GM12865 (cell line): ENCODE measurements around the gene PLEKHG5.
A peak's percentile ranks its signal among the peaks of the same experiment; 100 is the strongest.
"Not testable (repeated sequence)": the region's sequence is repeated elsewhere in the genome, so short reads cannot be mapped to it uniquely, and the experiment has no call there.

ENCODE experiments used
- DNase-seq: peaks from one replicate; pipeline ENCODE4 v3.0.0; 2010; ENCODE audit warnings: low read depth
- H3K4me3 ChIP-seq: 2 replicates; pipeline ENCODE4 v1.5.1; 2011; ENCODE audit warnings: mild to moderate bottlenecking, low read depth, low read length, control low read depth
- TF ChIP-seq, protein P1 (sequence below): IDR thresholded peaks from 2 replicates; pipeline ENCODE4 v1.5.1; 2011; ENCODE audit warnings: low read length, control low read depth, low read depth, inconsistent platforms; ENCODE audit not compliant: insufficient read depth; ENCODE audit errors: missing control alignments

The PLEKHG5 gene

DNA sequence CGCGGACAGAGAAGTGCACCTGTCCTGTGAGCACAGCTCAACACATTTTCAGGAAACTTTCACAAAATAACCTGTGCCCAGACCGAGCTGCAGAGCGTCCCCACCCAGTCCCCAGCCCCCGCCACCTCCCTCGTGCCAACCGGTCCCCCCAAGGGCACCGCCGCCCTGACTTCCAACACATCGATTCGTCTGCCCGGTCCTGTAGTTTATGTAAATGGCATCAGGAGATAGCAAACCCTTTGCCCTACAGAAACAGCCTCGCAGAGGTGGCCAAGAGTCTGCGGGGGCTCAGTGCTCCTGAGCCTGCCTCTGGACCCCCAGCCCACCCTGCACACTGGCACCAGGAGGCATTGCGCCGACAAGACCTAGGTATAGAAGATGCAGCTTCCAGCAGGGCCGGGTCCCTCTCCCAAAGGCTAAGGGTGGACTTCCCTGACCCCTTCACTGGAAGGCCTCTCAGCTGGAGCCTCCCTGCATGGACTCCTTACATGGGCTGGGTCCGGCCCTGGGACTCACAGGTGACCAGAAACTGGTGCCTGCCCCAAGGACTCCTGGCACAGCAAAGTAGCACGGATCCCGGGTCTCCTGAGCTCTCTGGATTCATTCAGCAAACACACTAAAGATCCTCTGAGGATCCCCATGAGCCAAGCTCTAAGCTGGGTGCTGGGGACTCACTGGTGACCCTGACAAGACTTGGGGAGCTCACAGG is 6.6 kb upstream of the PLEKHG5 start:
- no peak for DNase-seq
- TF ChIP-seq, protein P1, sequence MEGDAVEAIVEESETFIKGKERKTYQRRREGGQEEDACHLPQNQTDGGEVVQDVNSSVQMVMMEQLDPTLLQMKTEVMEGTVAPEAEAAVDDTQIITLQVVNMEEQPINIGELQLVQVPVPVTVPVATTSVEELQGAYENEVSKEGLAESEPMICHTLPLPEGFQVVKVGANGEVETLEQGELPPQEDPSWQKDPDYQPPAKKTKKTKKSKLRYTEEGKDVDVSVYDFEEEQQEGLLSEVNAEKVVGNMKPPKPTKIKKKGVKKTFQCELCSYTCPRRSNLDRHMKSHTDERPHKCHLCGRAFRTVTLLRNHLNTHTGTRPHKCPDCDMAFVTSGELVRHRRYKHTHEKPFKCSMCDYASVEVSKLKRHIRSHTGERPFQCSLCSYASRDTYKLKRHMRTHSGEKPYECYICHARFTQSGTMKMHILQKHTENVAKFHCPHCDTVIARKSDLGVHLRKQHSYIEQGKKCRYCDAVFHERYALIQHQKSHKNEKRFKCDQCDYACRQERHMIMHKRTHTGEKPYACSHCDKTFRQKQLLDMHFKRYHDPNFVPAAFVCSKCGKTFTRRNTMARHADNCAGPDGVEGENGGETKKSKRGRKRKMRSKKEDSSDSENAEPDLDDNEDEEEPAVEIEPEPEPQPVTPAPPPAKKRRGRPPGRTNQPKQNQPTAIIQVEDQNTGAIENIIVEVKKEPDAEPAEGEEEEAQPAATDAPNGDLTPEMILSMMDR: no peak

DNA sequence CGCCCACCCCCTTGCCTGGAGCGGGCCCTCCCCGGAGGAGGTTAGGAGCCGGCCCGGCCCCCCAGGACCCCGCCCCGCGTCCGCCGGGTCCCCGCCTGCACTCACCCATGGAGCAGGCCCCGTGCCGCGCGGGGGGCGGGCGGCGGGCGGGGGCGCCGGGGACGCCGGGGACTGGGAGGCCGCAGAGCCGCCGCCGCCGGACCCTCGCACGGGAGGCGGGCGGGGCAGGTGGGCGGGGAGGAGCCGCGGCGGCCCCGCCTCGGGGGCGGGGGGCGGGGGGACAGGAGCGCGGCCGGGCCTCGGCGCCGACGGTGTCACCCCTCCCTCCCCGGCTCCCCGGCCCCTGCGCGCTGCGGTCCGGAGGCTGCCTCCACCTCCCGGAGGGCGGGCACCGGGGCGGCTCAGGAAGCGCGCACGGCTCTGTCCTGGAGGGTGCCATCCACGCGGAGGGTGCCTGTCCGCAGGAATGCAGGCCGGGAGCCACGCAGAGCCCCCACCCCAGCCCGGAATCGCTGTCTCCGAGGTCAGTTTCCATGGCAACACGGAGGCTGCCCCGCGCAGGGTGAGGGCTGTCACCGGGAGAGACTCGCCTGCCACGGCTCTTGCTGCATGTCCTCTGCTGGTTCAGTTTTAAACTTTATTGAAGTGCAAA is 5.9 kb upstream of the PLEKHG5 start:
- no peak overlapping the region for H3K4me3 ChIP-seq
- TF ChIP-seq, protein P1: no peak
- DNase-seq: peak; percentile 35

More for the DNA sequence above, 6.6 kb upstream of the PLEKHG5 start:
- H3K4me3 ChIP-seq: no peak overlapping the region

DNA sequence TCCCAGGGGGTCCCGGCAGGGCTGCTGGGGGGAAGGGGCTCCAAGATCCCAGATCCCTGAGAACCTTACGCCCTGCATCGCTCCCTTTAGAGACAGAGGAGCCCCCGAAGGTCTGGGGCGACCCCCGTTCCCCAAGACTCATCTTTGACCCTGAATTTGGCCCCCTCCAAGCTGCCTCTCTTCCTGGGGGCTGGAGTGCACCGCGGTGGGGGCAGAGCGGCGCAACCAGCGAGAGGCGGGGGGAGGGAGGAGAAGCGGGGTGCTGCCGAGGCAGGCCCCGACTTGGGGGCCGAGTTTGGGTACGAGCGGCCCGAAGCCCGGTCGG is 5.4 kb upstream of the PLEKHG5 start:
- DNase-seq: no peak
- TF ChIP-seq, protein P1: no peak
- no peak overlapping the region for H3K4me3 ChIP-seq

DNA sequence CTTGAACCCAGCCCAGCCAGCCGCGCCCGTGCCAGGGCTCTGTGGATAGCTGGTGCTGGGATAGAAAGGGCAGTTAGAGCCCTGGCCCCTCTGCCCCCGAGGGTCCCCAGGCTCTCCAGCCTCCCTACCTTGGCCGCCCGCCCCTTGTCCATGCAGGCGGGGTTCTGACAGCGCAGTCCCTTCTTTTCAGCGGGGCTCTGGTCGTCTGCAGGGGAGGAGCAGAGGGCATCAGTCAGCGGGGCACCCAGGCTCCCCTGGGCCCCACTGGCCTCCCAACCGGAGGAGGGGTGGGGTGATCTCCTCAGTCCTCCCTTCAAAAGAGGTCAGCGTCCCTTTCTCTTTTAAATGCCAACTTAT is 4.9 kb upstream of the PLEKHG5 start:
- H3K4me3 ChIP-seq: no peak overlapping the region
- TF ChIP-seq, protein P1: no peak
- no peak for DNase-seq

DNA sequence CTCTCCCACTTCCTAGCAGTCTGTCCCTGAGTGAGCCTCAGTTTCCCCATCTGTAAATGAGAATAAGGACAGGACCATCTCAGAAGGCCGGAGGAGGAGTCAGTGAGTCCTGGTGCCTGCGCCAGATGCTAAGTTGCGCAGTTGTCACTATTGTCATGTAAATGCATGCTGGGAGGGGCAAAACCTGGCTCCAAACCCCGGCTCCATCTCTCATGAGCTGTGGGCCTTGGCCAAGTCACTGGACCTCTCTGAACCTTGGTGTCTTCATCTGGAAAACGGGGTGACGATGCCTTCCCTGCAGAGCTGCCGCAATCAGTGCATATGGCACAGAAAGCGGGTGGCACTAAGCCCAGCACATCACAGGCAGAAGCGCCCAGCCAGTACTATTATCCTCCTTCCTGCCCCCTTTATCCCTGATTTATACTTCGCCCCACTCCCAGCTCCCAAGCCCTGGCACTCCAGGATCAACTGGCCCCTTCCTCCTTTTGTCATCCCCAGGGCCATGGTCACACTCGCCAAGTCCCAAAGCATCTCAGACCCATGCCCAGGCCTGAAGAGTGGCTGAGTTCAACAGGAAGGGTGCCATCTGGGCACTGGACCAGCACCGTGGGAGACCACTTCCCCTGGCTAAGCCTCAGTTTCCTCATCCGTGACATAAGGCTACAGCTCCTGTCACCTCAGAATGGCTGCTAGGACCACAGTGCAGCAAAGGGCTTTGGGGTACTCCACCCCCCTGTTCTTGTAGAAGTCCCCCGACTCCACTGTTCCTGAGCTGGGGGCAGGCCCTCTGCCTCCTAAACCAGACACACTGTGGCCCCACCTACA is 4.3 kb upstream of the PLEKHG5 start:
- no peak overlapping the region for H3K4me3 ChIP-seq
- no peak for DNase-seq
- TF ChIP-seq, protein P1: no peak

DNA sequence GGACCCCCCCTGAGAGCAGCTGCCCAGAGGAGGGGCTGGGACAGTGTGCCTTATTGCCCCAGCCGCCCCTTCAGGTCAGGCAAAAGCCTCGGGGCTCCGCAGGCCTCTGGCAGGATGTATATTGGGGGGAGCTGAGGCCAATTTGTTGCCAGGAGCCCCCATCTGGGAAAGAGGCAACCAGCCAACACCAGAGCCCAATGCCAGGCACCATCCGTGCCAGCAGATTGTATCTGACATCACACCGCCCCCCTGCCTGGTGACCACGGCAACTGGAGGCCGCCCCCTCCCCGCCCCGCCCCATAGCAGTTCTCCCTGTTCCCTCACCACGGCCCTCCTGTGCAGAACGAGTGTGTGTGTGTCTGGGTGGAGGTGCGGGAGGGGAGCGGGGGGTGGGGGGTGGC is 3.6 kb upstream of the PLEKHG5 start:
- no peak overlapping the region for H3K4me3 ChIP-seq
- TF ChIP-seq, protein P1: no peak
- no peak for DNase-seq

DNA sequence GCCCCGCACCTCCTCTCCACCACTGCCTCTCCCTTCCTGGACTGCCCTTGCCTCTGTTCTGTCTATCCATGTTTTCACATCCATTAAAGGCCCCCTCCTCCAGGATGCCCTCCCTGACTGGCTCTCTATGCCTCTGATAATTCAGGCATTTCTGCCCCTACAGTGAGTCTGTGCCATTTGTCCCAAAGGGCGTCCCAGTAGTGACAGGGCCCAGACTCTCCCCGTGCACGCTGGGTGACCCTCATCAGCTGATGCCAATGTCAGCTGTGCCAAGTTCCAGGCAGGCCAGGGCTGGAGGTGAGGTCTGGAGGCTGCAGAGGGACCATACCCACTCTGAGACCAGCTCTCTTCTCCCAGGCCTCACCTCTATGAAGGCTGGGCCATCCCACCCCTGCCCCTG is 3.2 kb upstream of the PLEKHG5 start:
- DNase-seq: no peak
- H3K4me3 ChIP-seq: no peak overlapping the region
- TF ChIP-seq, protein P1: no peak

DNA sequence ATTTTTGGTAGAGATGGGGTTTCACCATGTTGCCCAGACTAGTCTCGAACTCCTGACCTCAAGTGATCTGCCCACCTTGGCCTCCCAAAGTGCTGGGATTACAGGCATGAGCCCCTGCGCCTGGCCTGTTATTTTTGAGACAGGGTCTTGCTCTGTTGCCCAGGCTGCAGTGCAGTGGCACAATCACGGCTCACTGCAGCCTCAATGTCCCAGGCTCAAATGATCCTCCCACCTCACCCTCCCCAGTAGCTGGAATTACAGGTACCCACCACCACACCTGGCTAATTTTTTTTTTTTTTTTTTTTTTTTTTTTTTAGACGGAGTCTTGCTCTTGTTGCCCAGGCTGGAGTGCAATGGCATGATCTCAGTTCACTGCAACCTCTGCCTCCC is 2.4 kb upstream of the PLEKHG5 start:
- DNase-seq, H3K4me3 ChIP-seq: not testable (repeated sequence)
